OCI-LY1 (cell line): ENCODE data around the gene NFIL3.

Experiments used
- H2AFZ ChIP-seq: fragments of 200-600 bp; sonication (generic), shearing (Covaris generic); 2 replicates; pipeline ENCODE4 v1.6.0; 2014; ENCODE audit warnings: antibody characterized with exemption, mild to moderate bottlenecking, low read length
- H3F3A ChIP-seq: fragments of 200-600 bp; sonication (generic), shearing (Covaris generic); 2 replicates; pipeline ENCODE4 v1.6.0; 2014; ENCODE audit warnings: mild to moderate bottlenecking, antibody characterized with exemption, low read length, moderate library complexity; ENCODE audit not compliant: insufficient read depth
- H3K27ac ChIP-seq: fragments of 200-600 bp; sonication (generic); 2 replicates; pipeline ENCODE4 v1.5.1; 2014; ENCODE audit warnings: low read length, mixed run types, mild to moderate bottlenecking, low read depth; ENCODE audit not compliant: poor library complexity, severe bottlenecking
- H3K27me3 ChIP-seq: fragments of 200-600 bp; sonication (generic); 2 replicates; pipeline ENCODE4 v1.6.0; 2014; ENCODE audit warnings: antibody characterized with exemption, mild to moderate bottlenecking, low read length, moderate library complexity; ENCODE audit not compliant: insufficient read depth
- H3K36me3 ChIP-seq: fragments of 200-600 bp; sonication (generic); 2 replicates; pipeline ENCODE4 v1.6.1; 2014; ENCODE audit warnings: mild to moderate bottlenecking, antibody characterized with exemption, low read length, moderate library complexity, mixed read lengths; ENCODE audit not compliant: insufficient read depth
- H3K4me1 ChIP-seq: fragments of 200-600 bp; sonication (generic); 2 replicates; pipeline ENCODE4 v1.5.1; 2014; ENCODE audit warnings: mild to moderate bottlenecking, low read length, moderate library complexity; ENCODE audit not compliant: insufficient read depth, severe bottlenecking
- H3K4me2 ChIP-seq: fragments of 200-600 bp; sonication (generic), shearing (Covaris generic); 2 replicates; pipeline ENCODE4 v1.6.1; 2014; ENCODE audit warnings: low read length
- H3K4me3 ChIP-seq: fragments of 200-600 bp; sonication (generic); 2 replicates; pipeline ENCODE4 v1.5.1; 2014; ENCODE audit warnings: low read length, low read depth, mild to moderate bottlenecking, mixed read lengths; ENCODE audit not compliant: poor library complexity, severe bottlenecking
- H3K79me2 ChIP-seq: fragments of 200-600 bp; shearing (Covaris generic); 2 replicates; pipeline ENCODE4 v1.6.1; 2016; ENCODE audit warnings: mixed run types, low read length, mixed read lengths; ENCODE audit not compliant: insufficient read depth
- H3K9ac ChIP-seq: fragments of 200-600 bp; sonication (generic), shearing (Covaris generic); 2 replicates; pipeline ENCODE4 v1.6.1; 2014; ENCODE audit warnings: mild to moderate bottlenecking, low read length, mixed read lengths
- H3K9me2 ChIP-seq: fragments of 200-600 bp; sonication (generic), shearing (Covaris generic); 2 replicates; pipeline ENCODE4 v1.6.1; 2014; ENCODE audit warnings: low read depth, mild to moderate bottlenecking, low read length, mixed read lengths
- H3K9me3 ChIP-seq: fragments of 200-600 bp; shearing (Covaris generic); 2 replicates; pipeline ENCODE4 v1.6.1; 2014; ENCODE audit warnings: low read length, mixed read lengths
- H4K20me1 ChIP-seq: fragments of 200-600 bp; sonication (generic), shearing (Covaris generic); 2 replicates; pipeline ENCODE4 v1.6.0; 2016; ENCODE audit warnings: mild to moderate bottlenecking, low read length; ENCODE audit not compliant: insufficient read depth
- CTCF ChIP-seq: fragments of 200-600 bp; sonication (generic), shearing (Covaris generic); IDR thresholded peaks from 2 replicates; pipeline ENCODE4 v1.5.1; 2017; ENCODE audit warnings: mild to moderate bottlenecking, antibody characterized with exemption, low read length, moderate library complexity, mixed read lengths
- EZH2 ChIP-seq: fragments of 200-600 bp; sonication (generic), shearing (Covaris generic); IDR thresholded peaks from 2 replicates; pipeline ENCODE4 v1.8.0; 2017; ENCODE audit warnings: borderline replicate concordance, mixed run types, mild to moderate bottlenecking, antibody characterized with exemption, low read length, moderate library complexity, mixed read lengths

Gene NFIL3

GRCh38 chr9:91428927-91429351, 5.3 kb upstream of the NFIL3 start:
- H3K79me2 ChIP-seq = no peaks in the 10 kb centered on the region
- 0 out of 2 replicates have a peak, but pooled peaks cover 9% of the 10 kb centered on the region for H3F3A ChIP-seq
- H3K36me3 ChIP-seq = no peaks in the 10 kb centered on the region
- H3K9ac ChIP-seq = no peak overlapping the region
- no peaks in the 10 kb centered on the region for H4K20me1 ChIP-seq
- H3K4me2 ChIP-seq = no peak overlapping the region
- no peaks in the 10 kb centered on the region for H3K9me2 ChIP-seq
- no peak overlapping the region for H3K27ac ChIP-seq
- H3K4me3 ChIP-seq = no peak overlapping the region
- no peaks in the 10 kb centered on the region for H3K27me3 ChIP-seq
- no peak overlapping the region for H2AFZ ChIP-seq
- TF ChIP-seq CTCF (no peak), EZH2 (no peak)
- peaks cover 11% of the 10 kb centered on the region for H3K4me1 ChIP-seq
- H3K9me3 ChIP-seq = no peaks in the 10 kb centered on the region

- Histone ChIP-seq H3K4me1 (peaks cover 11% of the 10 kb centered on the region), H3K36me3 (no peaks in the 10 kb centered on the region), H3K9me2 (no peaks in the 10 kb centered on the region), H3K27me3 (no peaks in the 10 kb centered on the region), H3K27ac (no peak overlapping the region), H3K4me3 (no peak overlapping the region), H3K4me2 (no peak overlapping the region), H2AFZ (no peak overlapping the region), H3F3A (0 out of 2 replicates have a peak, but pooled peaks cover 9% of the 10 kb centered on the region), H3K79me2 (no peaks in the 10 kb centered on the region), H3K9ac (no peak overlapping the region), H4K20me1 (no peaks in the 10 kb centered on the region), H3K9me3 (no peaks in the 10 kb centered on the region)
- TF ChIP-seq EZH2 = no peak
- TF ChIP-seq CTCF = no peak
Observed at GRCh38 chr9:91428436-91428835, 4.8 kb upstream of the NFIL3 start.

GRCh38 chr9:91427873-91428272, 4.2 kb upstream of the NFIL3 start:
- no peak overlapping the region for H3K27ac ChIP-seq
- H3K4me2 ChIP-seq = no peak overlapping the region
- H3K4me3 ChIP-seq = no peak overlapping the region
- H3K27me3 ChIP-seq = no peaks in the 10 kb centered on the region
- peaks cover 14% of the 10 kb centered on the region for H3K4me1 ChIP-seq
- no peak overlapping the region for H2AFZ ChIP-seq
- H3K9me2 ChIP-seq = no peaks in the 10 kb centered on the region
- no peaks in the 10 kb centered on the region for H3K79me2 ChIP-seq
- no peaks in the 10 kb centered on the region for H3K9me3 ChIP-seq
- H4K20me1 ChIP-seq = no peaks in the 10 kb centered on the region
- no peaks in the 10 kb centered on the region for H3K36me3 ChIP-seq
- no peak overlapping the region for H3K9ac ChIP-seq
- TF ChIP-seq CTCF (no peak), EZH2 (no peak)
- 0 out of 2 replicates have a peak, but pooled peaks cover 9% of the 10 kb centered on the region for H3F3A ChIP-seq
